Tibial nerve (tissue), 3 donors: ENCODE data around the gene NUDT16.

Experiments
- CTCF ChIP-seq, 5 experiments: fragments of 200-600 bp in 3 of 5; fragments of 450-650 bp in 2 of 5; sonication (generic) in 3 of 5; IDR thresholded peaks; one replicate each; pipeline ENCODE4 v1.5.1; 2016 to 2019; ENCODE audit warnings: antibody characterized with exemption in 5 of 5, mild to moderate bottlenecking in 3 of 5, moderate library complexity in 2 of 5
- POLR2A ChIP-seq, 2 donors: fragments of 450-650 bp; IDR thresholded peaks; one replicate each; pipeline ENCODE4 v1.6.1; 2017; ENCODE audit warnings: antibody characterized with exemption in 2 of 2, mild to moderate bottlenecking in 2 of 2, moderate library complexity in 2 of 2

GRCh38 chr3:131405411-131405810 is 23.8 kb downstream of the NUDT16 start:
- no peak for TF ChIP-seq CTCF (IDR thresholded peaks at IDR 0.05)
- TF ChIP-seq POLR2A (IDR thresholded peaks at IDR 0.05) = no peak
